ENCODE data around the gene KCNN3. TPM values are rescaled to one million over a fixed set of nuclear protein-coding genes. Genes with fewer than 3 reads are reported as not detected.

The KCNN3 gene
- total and polyA plus RNA-seq, 2 of the 13 experiments (the other 11 are each of a cell fraction or from before 2014, with no cell fraction given): not detected

- H3K27ac ChIP-seq (ENCODE audit: extremely low read length, insufficient read depth, low read length): no peak overlapping the region
- no peaks in the 10 kb centered on the region for H3K27me3 ChIP-seq (ENCODE audit: control insufficient read depth in 1 of 2, insufficient read depth in 2 of 2, low read length in 2 of 2)
- intact Hi-C loops (cut with micrococcal nuclease; ENCODE audit: unreplicated experiment) (no loop called here), in situ Hi-C loops (cut with HindIII; ENCODE audit: extremely low pct_ligation_motif_present, low pct_unique_long_range_greater_than_20kb) (no loop called here)
- no peak overlapping the region for H3K9ac ChIP-seq (ENCODE audit: insufficient read depth, low read depth, low read length)
- H4K20me1 ChIP-seq (ENCODE audit: insufficient read depth, low read length): no peaks in the 10 kb centered on the region
- CTCF ChIA-PET (ENCODE audit: low intra/inter-chr PET ratio, low total read pairs): no interaction called here
- H3K36me3 ChIP-seq (replicated peaks in 1 of 2; ENCODE audit: control insufficient read depth in 1 of 2, insufficient read depth in 2 of 2, low read length in 2 of 2): no peaks in the 10 kb centered on the region
- no peaks in the 10 kb centered on the region for H3K9me3 ChIP-seq (ENCODE audit: low read length)
- WGBS (ENCODE audit: low lambda C conversion rate): 48% methylated on average over 3 of the region's 3 CpGs
- BruUV-seq (replicated peaks): no TSS peak
- peak; percentile 12 for DNase-seq (ENCODE audit: low spot score)
- ATAC-seq: peak; percentile 35; the same call in 1 of the 3 replicates
- no peak for FAIRE-seq
- no peak overlapping the region for H2AFZ ChIP-seq (ENCODE audit: low read length)
- POLR2A ChIA-PET: interaction anchor here (0.9 to 1.3 kb wide), 2 partner anchors 8 to 19 kb away, joined by 3 to 14 read pairs; no protein-coding TSS in a partner anchor
- no peaks in the 10 kb centered on the region for H3K79me2 ChIP-seq (ENCODE audit: insufficient read depth, low read length)
- peaks cover 35% of the 10 kb centered on the region for H3K4me1 ChIP-seq (ENCODE audit: insufficient read depth, low read length)
- no peak overlapping the region for H3K4me3 ChIP-seq (replicated peaks in 1 of 3; ENCODE audit: insufficient read depth in 1 of 3, low read depth in 2 of 3, low read length in 3 of 3)
- H3K4me2 ChIP-seq (ENCODE audit: low read depth, low read length): no peak overlapping the region
- TF ChIP-seq, protein P1, sequence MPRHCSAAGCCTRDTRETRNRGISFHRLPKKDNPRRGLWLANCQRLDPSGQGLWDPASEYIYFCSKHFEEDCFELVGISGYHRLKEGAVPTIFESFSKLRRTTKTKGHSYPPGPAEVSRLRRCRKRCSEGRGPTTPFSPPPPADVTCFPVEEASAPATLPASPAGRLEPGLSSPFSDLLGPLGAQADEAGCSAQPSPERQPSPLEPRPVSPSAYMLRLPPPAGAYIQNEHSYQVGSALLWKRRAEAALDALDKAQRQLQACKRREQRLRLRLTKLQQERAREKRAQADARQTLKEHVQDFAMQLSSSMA (CRISPR knock-in tag; IDR thresholded peaks at IDR 0.05): no peak
- TF ChIP-seq DZIP1 (CRISPR knock-in tag; IDR thresholded peaks at IDR 0.05) (no peak), MAFF (IDR thresholded peaks at IDR 0.05; ENCODE audit: low read depth, low read length) (peak; percentile 62; the same call in 1 of the 2 replicates), AHR (CRISPR knock-in tag; IDR thresholded peaks at IDR 0.05) (no peak), ZMYM2 (CRISPR knock-in tag; IDR thresholded peaks at IDR 0.05) (no peak), MAFK (conservative IDR thresholded peaks at IDR 0.05 in 1 of 2, IDR thresholded peaks at IDR 0.05 in 1 of 2; ENCODE audit: low read length in 2 of 2) (peak; percentile 43 to 45; a peak in 2 of 4 replicates), ZNF331 (CRISPR knock-in tag; IDR thresholded peaks at IDR 0.05) (no peak), TFAP4 (IDR thresholded peaks at IDR 0.05; ENCODE audit: borderline replicate concordance, low read depth) (peak; percentile 25; the same call in 1 of the 2 replicates), SAFB2 (CRISPR knock-in tag; IDR thresholded peaks at IDR 0.05; ENCODE audit: borderline replicate concordance, low read depth) (no peak), ZNF317 (CRISPR knock-in tag; IDR thresholded peaks at IDR 0.05) (0 out of 2 replicates have a peak, but pooled peaks have one; percentile 43), MEIS2 (CRISPR knock-in tag; IDR thresholded peaks at IDR 0.05) (no peak), ZNF678 (CRISPR knock-in tag; IDR thresholded peaks at IDR 0.05) (no peak), ZBED4 (CRISPR knock-in tag; IDR thresholded peaks at IDR 0.05; ENCODE audit: borderline replicate concordance) (no peak)
- TF ChIP-seq, protein P2, sequence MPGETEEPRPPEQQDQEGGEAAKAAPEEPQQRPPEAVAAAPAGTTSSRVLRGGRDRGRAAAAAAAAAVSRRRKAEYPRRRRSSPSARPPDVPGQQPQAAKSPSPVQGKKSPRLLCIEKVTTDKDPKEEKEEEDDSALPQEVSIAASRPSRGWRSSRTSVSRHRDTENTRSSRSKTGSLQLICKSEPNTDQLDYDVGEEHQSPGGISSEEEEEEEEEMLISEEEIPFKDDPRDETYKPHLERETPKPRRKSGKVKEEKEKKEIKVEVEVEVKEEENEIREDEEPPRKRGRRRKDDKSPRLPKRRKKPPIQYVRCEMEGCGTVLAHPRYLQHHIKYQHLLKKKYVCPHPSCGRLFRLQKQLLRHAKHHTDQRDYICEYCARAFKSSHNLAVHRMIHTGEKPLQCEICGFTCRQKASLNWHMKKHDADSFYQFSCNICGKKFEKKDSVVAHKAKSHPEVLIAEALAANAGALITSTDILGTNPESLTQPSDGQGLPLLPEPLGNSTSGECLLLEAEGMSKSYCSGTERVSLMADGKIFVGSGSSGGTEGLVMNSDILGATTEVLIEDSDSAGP (CRISPR knock-in tag; IDR thresholded peaks at IDR 0.05; ENCODE audit: borderline replicate concordance): no peak
Measured at GRCh38 chr1:154913273-154913672, 43.2 kb upstream of the KCNN3 start.

Measured in HepG2 (cell line).